ENCODE measurements around the gene SNAI3.

DNA sequence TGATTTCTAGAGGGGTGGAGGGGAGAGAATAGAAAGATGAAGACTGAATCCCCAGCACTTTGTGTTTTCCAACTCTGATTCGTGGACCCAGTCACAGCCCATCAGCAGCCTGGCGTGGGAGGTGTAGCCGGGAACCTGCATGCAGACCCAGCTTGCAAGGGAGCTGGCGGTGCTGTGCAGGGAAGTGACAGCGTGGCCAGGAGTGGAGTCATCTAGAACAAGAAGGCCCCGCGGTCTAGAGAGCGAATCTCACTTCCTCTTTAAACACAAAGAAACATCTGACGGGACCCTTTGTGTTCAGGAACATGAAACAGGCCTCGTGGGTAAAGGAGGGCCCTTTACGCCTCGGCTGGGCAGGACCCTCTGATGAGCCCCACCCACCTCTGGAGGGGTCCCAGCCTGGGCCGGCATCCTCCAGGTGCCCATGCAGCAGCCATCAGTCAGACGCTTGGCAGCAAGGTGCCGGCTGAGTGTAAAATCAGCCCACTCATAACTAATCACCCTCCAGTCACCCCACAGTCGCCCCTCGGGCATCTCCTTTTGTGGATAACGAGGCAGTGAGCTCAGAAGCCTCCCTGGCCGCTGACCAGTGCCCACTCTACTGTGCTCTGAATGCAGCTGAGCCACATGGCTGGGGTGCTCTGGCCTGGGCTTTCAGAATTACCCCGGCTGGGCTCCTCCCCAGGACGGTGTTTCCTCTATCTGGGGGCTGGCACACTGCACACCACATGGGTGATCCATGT lies 4.4 kb downstream of the SNAI3 start:
- no peak for TF ChIP-seq POLR2A (IDR thresholded peaks at IDR 0.05)
- TF ChIP-seq, protein P1, sequence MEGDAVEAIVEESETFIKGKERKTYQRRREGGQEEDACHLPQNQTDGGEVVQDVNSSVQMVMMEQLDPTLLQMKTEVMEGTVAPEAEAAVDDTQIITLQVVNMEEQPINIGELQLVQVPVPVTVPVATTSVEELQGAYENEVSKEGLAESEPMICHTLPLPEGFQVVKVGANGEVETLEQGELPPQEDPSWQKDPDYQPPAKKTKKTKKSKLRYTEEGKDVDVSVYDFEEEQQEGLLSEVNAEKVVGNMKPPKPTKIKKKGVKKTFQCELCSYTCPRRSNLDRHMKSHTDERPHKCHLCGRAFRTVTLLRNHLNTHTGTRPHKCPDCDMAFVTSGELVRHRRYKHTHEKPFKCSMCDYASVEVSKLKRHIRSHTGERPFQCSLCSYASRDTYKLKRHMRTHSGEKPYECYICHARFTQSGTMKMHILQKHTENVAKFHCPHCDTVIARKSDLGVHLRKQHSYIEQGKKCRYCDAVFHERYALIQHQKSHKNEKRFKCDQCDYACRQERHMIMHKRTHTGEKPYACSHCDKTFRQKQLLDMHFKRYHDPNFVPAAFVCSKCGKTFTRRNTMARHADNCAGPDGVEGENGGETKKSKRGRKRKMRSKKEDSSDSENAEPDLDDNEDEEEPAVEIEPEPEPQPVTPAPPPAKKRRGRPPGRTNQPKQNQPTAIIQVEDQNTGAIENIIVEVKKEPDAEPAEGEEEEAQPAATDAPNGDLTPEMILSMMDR (IDR thresholded peaks at IDR 0.05): no peak

Data from thyroid gland (tissue), 4 donors.